ENCODE measurements around the gene ADPRM.
A peak's percentile ranks its signal among the peaks of the same experiment; 100 is the strongest.

Gene ADPRM

DNA sequence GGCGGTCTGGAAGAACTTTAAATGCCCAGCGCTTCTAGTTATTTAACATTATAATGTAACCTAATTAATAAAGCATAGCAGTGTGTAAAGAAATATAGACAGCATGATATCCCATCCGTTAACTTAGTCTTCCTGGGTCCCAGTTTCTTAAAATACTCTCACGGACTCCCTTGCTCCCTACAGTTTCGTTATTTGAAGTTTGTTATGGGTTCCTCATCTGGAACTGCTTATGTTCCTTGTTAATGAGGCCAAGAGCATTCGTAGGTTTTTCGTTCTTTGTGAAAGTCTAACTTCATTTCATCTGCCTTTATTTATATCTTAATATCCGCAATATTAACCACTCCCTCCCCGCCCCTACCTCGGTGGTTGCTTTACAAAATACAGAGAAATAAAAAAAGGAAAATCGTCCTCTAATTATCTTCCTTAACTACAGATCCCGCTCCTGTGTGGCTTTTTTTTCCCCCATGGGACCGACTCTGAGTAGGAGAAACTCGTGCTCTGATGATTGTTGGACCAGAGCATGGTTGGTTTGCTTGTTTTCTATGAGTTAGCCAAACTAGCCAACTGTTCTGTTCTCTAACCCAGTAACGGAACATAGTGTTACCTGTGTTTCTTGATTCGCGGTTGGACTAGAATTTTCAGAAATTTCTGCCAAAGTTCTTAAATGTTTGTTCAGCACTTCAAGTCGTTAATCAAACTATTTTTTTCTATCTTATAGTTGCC, 863 bp downstream of the ADPRM start:
- peak overlapping the region; percentile 83 for H3K4me3 ChIP-seq (ENCODE audit: low read depth, low read length)

GRCh38 chr17:10699856-10700255, 2.5 kb downstream of the ADPRM start:
- no peak overlapping the region for H3K4me3 ChIP-seq (ENCODE audit: low read depth, low read length)
- TF ChIP-seq, protein P1, sequence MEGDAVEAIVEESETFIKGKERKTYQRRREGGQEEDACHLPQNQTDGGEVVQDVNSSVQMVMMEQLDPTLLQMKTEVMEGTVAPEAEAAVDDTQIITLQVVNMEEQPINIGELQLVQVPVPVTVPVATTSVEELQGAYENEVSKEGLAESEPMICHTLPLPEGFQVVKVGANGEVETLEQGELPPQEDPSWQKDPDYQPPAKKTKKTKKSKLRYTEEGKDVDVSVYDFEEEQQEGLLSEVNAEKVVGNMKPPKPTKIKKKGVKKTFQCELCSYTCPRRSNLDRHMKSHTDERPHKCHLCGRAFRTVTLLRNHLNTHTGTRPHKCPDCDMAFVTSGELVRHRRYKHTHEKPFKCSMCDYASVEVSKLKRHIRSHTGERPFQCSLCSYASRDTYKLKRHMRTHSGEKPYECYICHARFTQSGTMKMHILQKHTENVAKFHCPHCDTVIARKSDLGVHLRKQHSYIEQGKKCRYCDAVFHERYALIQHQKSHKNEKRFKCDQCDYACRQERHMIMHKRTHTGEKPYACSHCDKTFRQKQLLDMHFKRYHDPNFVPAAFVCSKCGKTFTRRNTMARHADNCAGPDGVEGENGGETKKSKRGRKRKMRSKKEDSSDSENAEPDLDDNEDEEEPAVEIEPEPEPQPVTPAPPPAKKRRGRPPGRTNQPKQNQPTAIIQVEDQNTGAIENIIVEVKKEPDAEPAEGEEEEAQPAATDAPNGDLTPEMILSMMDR (IDR thresholded peaks at IDR 0.05; ENCODE audit: borderline replicate concordance, insufficient read depth, low read depth, low read length), result no peak

More for the DNA sequence above, 863 bp downstream of the ADPRM start:
- TF ChIP-seq, protein P1 (IDR thresholded peaks at IDR 0.05; ENCODE audit: borderline replicate concordance, insufficient read depth, low read depth, low read length), result no peak

DNA sequence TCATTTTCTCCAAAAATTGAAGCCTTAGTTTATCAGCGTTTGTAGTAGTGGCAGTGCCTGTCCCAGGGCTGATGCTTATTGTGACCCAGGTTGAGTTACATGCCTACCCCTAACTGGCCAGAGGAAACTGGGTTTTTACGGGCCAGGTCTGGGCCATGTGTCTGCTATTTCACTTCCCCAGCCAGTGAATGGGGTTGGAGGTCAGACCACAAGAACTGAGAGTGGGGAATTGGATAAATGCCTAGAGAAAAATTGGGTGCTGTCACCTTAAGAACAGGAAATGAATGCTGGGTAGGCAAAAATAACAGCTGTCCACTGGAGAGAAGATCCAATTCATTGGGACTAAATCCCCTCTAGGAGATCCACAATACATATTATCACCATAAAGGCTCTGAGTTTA, 5.2 kb downstream of the ADPRM start:
- TF ChIP-seq, protein P1 (IDR thresholded peaks at IDR 0.05; ENCODE audit: borderline replicate concordance, insufficient read depth, low read depth, low read length), result no peak
- H3K4me3 ChIP-seq (ENCODE audit: low read depth, low read length), result no peak overlapping the region

DNA sequence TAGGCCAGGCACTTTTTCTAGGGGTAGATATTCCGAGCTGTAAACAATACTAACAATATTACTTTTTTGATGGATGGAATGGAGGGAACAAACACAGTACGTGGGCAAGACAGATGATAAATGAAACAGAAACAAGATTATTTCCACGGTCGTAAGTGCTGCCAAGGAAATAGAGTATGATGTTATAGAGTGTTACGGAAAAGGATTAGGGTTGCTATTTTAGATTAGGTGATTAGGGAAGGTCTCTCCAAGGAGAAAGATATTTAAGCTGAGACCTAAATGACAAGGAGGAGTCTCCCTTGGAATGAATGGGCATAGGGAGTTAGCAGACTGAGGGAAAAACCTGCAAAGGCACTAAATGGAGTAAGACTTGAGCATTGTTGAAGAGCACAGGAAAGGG, 8.3 kb downstream of the ADPRM start:
- TF ChIP-seq, protein P1 (IDR thresholded peaks at IDR 0.05; ENCODE audit: borderline replicate concordance, insufficient read depth, low read depth, low read length), result no peak
- H3K4me3 ChIP-seq (ENCODE audit: low read depth, low read length), result no peak overlapping the region

DNA sequence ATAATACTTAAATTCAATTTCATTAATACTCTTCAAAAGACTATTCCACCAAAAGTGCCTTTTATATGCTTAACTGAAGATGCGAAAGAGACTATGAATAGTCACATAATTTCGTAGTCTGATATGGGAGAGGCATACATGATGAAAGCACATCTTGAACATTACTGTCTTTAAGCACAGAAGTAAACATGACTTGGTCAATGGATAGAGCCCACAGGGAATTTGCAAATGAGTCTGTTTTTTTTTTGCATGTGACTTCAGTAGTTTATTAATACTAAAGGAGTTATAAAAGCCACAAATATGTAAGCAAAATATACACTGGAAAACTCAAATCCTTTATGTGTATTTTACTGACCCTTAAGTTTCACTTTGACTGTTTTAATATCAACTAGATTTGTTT, 15.9 kb downstream of the ADPRM start:
- TF ChIP-seq, protein P1 (IDR thresholded peaks at IDR 0.05; ENCODE audit: borderline replicate concordance, insufficient read depth, low read depth, low read length), result no peak
- no peak overlapping the region for H3K4me3 ChIP-seq (ENCODE audit: low read depth, low read length)

GRCh38 chr17:10716218-10716617, 18.8 kb downstream of the ADPRM start:
- TF ChIP-seq, protein P1 (IDR thresholded peaks at IDR 0.05; ENCODE audit: borderline replicate concordance, insufficient read depth, low read depth, low read length), result no peak
- no peak overlapping the region for H3K4me3 ChIP-seq (ENCODE audit: low read depth, low read length)

GRCh38 chr17:10718547-10718946, 21.2 kb downstream of the ADPRM start:
- TF ChIP-seq, protein P1 (IDR thresholded peaks at IDR 0.05; ENCODE audit: borderline replicate concordance, insufficient read depth, low read depth, low read length), result no peak
- H3K4me3 ChIP-seq (ENCODE audit: low read depth, low read length), result no peak overlapping the region

Data from GM12875 (cell line).